ENCODE measurements around the gene ZNF407.
"Not testable (repeated sequence)": the region's sequence is repeated elsewhere in the genome, so short reads cannot be mapped to it uniquely, and the experiment has no call there.

ZNF407 gene

GRCh38 chr18:75083131-75083530, 485.5 kb downstream of the ZNF407 start:
- DNase-seq, result no peak

GRCh38 chr18:75083761-75084160, 486.1 kb downstream of the ZNF407 start:
- no peak for DNase-seq

GRCh38 chr18:75085676-75086075, 488.0 kb downstream of the ZNF407 start:
- not testable (repeated sequence) for DNase-seq

GRCh38 chr18:75086494-75087034, 488.9 kb downstream of the ZNF407 start:
- no peak for DNase-seq

GRCh38 chr18:75087119-75088020, 489.7 kb downstream of the ZNF407 start:
- no peak for DNase-seq

GRCh38 chr18:75088021-75088506, 490.4 kb downstream of the ZNF407 start:
- no peak for DNase-seq

GRCh38 chr18:75088622-75089211, 491.0 kb downstream of the ZNF407 start:
- no peak for DNase-seq

- no peak for DNase-seq
Observed at GRCh38 chr18:75089748-75090327, 492.2 kb downstream of the ZNF407 start.

GRCh38 chr18:75090336-75090735, 492.7 kb downstream of the ZNF407 start:
- no peak for DNase-seq

- no peak for DNase-seq
Observed at GRCh38 chr18:75097491-75098225, 500.0 kb downstream of the ZNF407 start.

GRCh38 chr18:75100832-75101630, 503.4 kb downstream of the ZNF407 start:
- DNase-seq, result no peak

GRCh38 chr18:75101916-75102315, 504.2 kb downstream of the ZNF407 start:
- DNase-seq, result no peak

GRCh38 chr18:75104029-75104428, 506.4 kb downstream of the ZNF407 start:
- DNase-seq, result not testable (repeated sequence)

- no peak for DNase-seq
Observed at GRCh38 chr18:75104483-75104882, 506.8 kb downstream of the ZNF407 start.

GRCh38 chr18:75105551-75106254, 508.0 kb downstream of the ZNF407 start:
- DNase-seq, result no peak

- no peak for DNase-seq
Observed at GRCh38 chr18:75106746-75107145, 509.1 kb downstream of the ZNF407 start.

- DNase-seq, result no peak
Observed at GRCh38 chr18:75107196-75107930, 509.7 kb downstream of the ZNF407 start.

GRCh38 chr18:75107931-75108276, 510.2 kb downstream of the ZNF407 start:
- no peak for DNase-seq

GRCh38 chr18:75108579-75109318, 511.1 kb downstream of the ZNF407 start:
- DNase-seq, result no peak

- DNase-seq, result no peak
Observed at GRCh38 chr18:75109319-75109691, 511.6 kb downstream of the ZNF407 start.
